OCI-LY3 (cell line): Measurements from ENCODE around the gene MXRA5.

ENCODE experiments used
- H2AFZ ChIP-seq: fragments of 200-600, 300-600 bp; shearing (Covaris generic); 2 replicates; pipeline ENCODE4 v1.6.0; 2014; ENCODE audit warnings: antibody characterized with exemption, low read depth, low read length
- H3K27ac ChIP-seq: fragments of 200-600, 300-600 bp; sonication (generic); 2 replicates; pipeline ENCODE4 v1.5.1; 2014; ENCODE audit warnings: mild to moderate bottlenecking, low read length, moderate library complexity, mixed read lengths
- H3K27me3 ChIP-seq: fragments of 200-600, 300-600 bp; sonication (generic); 2 replicates; pipeline ENCODE4 v1.6.1; 2014; ENCODE audit warnings: low read depth, low read length, mixed read lengths
- H3K36me3 ChIP-seq: fragments of 200-600, 300-600 bp; sonication (generic); replicated peaks from 2 replicates; pipeline ENCODE3; 2014; ENCODE audit warnings: low read depth, low read length, mixed read lengths
- H3K4me1 ChIP-seq: fragments of 300-600, 200-600 bp; sonication (generic); 2 replicates; pipeline ENCODE4 v1.6.1; 2014; ENCODE audit warnings: low read length, mixed read lengths
- H3K4me2 ChIP-seq: fragments of 200-600, 300-600 bp; sonication (generic); 2 replicates; pipeline ENCODE4 v1.6.1; 2014; ENCODE audit warnings: low read length, mixed read lengths
- H3K4me3 ChIP-seq: fragments of 300-600, 200-600 bp; sonication (generic); 2 replicates; pipeline ENCODE4 v1.5.1; 2014; ENCODE audit warnings: antibody characterized with exemption, mild to moderate bottlenecking, low read length, moderate library complexity
- H3K79me2 ChIP-seq: fragments of 300-600, 200-600 bp; shearing (Covaris generic); 2 replicates; pipeline ENCODE4 v1.6.1; 2014; ENCODE audit warnings: mild to moderate bottlenecking, low read length, mixed read lengths
- H3K9ac ChIP-seq: fragments of 300-600, 200-600 bp; shearing (Covaris generic); 2 replicates; pipeline ENCODE4 v1.6.0; 2014; ENCODE audit warnings: mild to moderate bottlenecking, low read length, moderate library complexity
- H3K9me3 ChIP-seq: fragments of 200-600, 300-600 bp; shearing (Covaris generic); 2 replicates; pipeline ENCODE4 v1.6.1; 2014; ENCODE audit warnings: low read length, mixed read lengths; ENCODE audit not compliant: insufficient read depth
- H4K20me1 ChIP-seq: fragments of 200-600, 300-600 bp; sonication (generic); 2 replicates; pipeline ENCODE4 v1.6.1; 2016; ENCODE audit warnings: low read length, mixed read lengths; ENCODE audit not compliant: insufficient read depth
- CTCF ChIP-seq: fragments of 200-600, 300-600 bp; sonication (generic); IDR thresholded peaks from 2 replicates; pipeline ENCODE4 v1.5.1; 2014; ENCODE audit warnings: antibody characterized with exemption, low read length, low read depth
- EZH2phosphoT487 ChIP-seq: fragments of 200-600 bp; shearing (Covaris generic); IDR thresholded peaks from 2 replicates; pipeline ENCODE4 v1.6.1; 2018; ENCODE audit warnings: antibody characterized with exemption, mixed run types, low read depth

Gene MXRA5

GRCh38 chrX:3312109-3312508 lies 34.3 kb downstream of the MXRA5 start:
- no peaks in the 10 kb centered on the region for H4K20me1 ChIP-seq
- H3K27ac ChIP-seq = no peak overlapping the region
- no peaks in the 10 kb centered on the region for H3K4me1 ChIP-seq
- H2AFZ ChIP-seq = no peak overlapping the region
- no peak overlapping the region for H3K4me3 ChIP-seq
- no peak overlapping the region for H3K4me2 ChIP-seq
- H3K9me3 ChIP-seq = no peaks in the 10 kb centered on the region
- TF ChIP-seq CTCF = no peak
- TF ChIP-seq EZH2phosphoT487 = no peak
- H3K36me3 ChIP-seq = no peaks in the 10 kb centered on the region
- H3K9ac ChIP-seq = no peak overlapping the region
- no peaks in the 10 kb centered on the region for H3K79me2 ChIP-seq
- no peaks in the 10 kb centered on the region for H3K27me3 ChIP-seq

- no peaks in the 10 kb centered on the region for H3K9me3 ChIP-seq
- H3K4me1 ChIP-seq = no peaks in the 10 kb centered on the region
- no peak overlapping the region for H3K4me3 ChIP-seq
Measured at GRCh38 chrX:3307881-3308280, 38.6 kb downstream of the MXRA5 start.

GRCh38 chrX:3299636-3300035 lies 46.8 kb downstream of the MXRA5 start:
- H2AFZ ChIP-seq = no peak overlapping the region
- no peaks in the 10 kb centered on the region for H3K9me3 ChIP-seq
- H3K9ac ChIP-seq = no peak overlapping the region
- no peaks in the 10 kb centered on the region for H3K4me1 ChIP-seq
- H4K20me1 ChIP-seq = no peaks in the 10 kb centered on the region
- no peak for TF ChIP-seq EZH2phosphoT487
- no peaks in the 10 kb centered on the region for H3K36me3 ChIP-seq
- H3K27me3 ChIP-seq = no peaks in the 10 kb centered on the region
- H3K27ac ChIP-seq = no peak overlapping the region
- H3K4me2 ChIP-seq = no peak overlapping the region
- no peak overlapping the region for H3K4me3 ChIP-seq
- H3K79me2 ChIP-seq = no peaks in the 10 kb centered on the region

More at GRCh38 chrX:3307881-3308280, 38.6 kb downstream of the MXRA5 start:
- H4K20me1 ChIP-seq = no peaks in the 10 kb centered on the region
- H3K79me2 ChIP-seq = no peaks in the 10 kb centered on the region
- no peak overlapping the region for H3K9ac ChIP-seq
- H3K4me2 ChIP-seq = no peak overlapping the region
- no peak for TF ChIP-seq EZH2phosphoT487
- no peak for TF ChIP-seq CTCF
- no peak overlapping the region for H3K27ac ChIP-seq
- no peak overlapping the region for H2AFZ ChIP-seq
- H3K27me3 ChIP-seq = no peaks in the 10 kb centered on the region
- no peaks in the 10 kb centered on the region for H3K36me3 ChIP-seq

GRCh38 chrX:3295731-3296130 lies 50.7 kb downstream of the MXRA5 start:
- no peak overlapping the region for H3K27ac ChIP-seq
- H2AFZ ChIP-seq = no peak overlapping the region
- H3K36me3 ChIP-seq = no peaks in the 10 kb centered on the region
- no peak overlapping the region for H3K9ac ChIP-seq
- H3K4me2 ChIP-seq = no peak overlapping the region
- TF ChIP-seq EZH2phosphoT487 = no peak
- no peak for TF ChIP-seq CTCF
- no peaks in the 10 kb centered on the region for H3K9me3 ChIP-seq
- H3K4me1 ChIP-seq = no peaks in the 10 kb centered on the region
- H3K27me3 ChIP-seq = no peaks in the 10 kb centered on the region
- H3K4me3 ChIP-seq = no peak overlapping the region
- no peaks in the 10 kb centered on the region for H4K20me1 ChIP-seq
- no peaks in the 10 kb centered on the region for H3K79me2 ChIP-seq

- Histone ChIP-seq H3K9me3 (no peaks in the 10 kb centered on the region), H3K36me3 (no peaks in the 10 kb centered on the region), H2AFZ (no peak overlapping the region), H3K9ac (no peak overlapping the region), H3K27me3 (no peaks in the 10 kb centered on the region), H3K4me3 (no peak overlapping the region), H4K20me1 (no peaks in the 10 kb centered on the region), H3K79me2 (no peaks in the 10 kb centered on the region), H3K4me2 (no peak overlapping the region), H3K4me1 (no peaks in the 10 kb centered on the region), H3K27ac (no peak overlapping the region)
- TF ChIP-seq EZH2phosphoT487 (no peak), CTCF (no peak)
Measured at GRCh38 chrX:3293251-3293650, 53.2 kb downstream of the MXRA5 start.
